LHCN-M2 (cell line): ENCODE measurements around the gene SFXN1. TPM values are rescaled to one million over a fixed set of nuclear protein-coding genes. Genes with fewer than 3 reads are reported as not detected.

Experiments
- DNase-seq: peaks from one replicate; pipeline ENCODE4 v3.0.0-alpha.2; 2012; ENCODE audit warnings: low read depth
- total RNA-seq: library from RNA; depleted of rRNA; stranded (reverse); fragments of >200 nt; gene quantifications from 2 replicates; pipeline ENCODE4 v1.2.3, GENCODE V29; 2014; rRNA removed

The SFXN1 gene
- total RNA-seq, 1 experiment from 2014 or later = 105 TPM

DNA sequence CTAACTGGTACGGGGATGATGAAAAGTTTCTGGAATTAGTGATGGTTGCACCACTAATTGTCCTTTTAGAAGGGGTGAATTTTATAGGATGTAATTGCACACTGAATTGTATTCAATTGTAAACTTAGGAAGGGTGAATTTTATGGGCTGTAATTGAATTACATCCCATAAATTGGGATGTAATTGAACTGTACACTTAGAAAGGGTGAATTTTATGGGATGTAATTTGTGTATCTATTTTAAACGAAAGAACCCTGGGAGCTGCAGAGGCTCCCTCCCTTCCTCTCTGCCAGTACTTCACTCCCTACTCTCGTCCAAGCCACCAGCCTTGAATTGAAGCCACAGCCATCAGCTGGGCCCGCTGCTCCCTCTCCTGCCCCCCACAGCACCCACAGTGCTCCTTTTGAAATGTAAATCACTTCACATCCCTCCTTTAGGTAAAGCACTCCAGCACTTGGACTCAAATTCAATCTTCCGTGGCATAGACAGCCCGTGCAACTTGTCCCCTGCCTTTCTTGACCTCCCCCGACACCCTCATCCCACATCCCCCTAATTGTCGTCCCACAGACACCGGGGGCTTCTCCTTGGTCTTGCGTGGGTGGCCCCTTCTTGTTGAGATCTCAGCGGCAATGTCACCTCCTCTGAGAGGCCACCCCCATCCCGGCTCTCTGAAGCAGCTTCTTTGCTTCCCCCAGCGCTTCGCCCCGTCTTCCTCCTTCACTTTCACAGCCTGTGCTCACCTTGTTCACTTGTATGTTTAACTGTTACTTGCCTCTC, 95.3 kb downstream of the SFXN1 start:
- DNase-seq = no peak

DNA sequence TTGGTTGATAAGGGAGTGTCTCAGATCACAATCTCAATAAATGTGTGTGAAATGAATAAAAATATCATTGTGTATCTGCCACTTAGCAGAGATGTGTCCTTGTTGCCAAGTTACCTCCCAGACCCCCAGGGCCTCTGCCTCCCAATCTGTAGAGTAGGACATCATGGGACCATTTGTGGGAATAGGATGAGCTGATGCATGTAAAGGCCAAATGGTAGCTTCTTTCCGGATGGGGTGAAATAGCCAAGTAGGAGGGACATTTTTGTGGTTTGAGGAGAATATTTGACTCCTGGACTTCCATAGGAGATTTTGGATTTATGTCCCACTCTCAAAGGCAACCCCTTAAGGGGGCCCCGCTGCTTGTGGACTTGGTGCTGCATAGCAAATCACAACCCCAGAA, 96.9 kb downstream of the SFXN1 start:
- no peak for DNase-seq

DNA sequence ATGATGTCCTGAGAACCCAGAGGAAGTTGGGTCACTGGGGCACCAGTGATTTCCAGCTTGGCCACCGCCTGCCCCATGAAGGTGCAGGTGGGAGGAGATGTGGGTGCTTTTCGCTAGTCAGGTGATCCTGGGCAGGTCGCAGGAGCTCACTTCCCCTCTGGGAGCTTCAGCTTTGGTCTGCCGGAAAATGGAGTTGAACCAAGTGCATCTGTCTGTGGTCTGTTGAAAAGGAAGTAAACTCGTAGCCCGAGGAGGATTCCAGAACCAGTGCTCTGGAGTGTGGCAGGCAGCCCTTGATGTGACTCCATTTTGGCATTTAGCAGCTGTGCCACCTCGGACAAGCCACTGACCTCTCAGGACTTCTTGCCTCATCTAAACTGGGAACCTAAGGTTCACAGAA, 97.7 kb downstream of the SFXN1 start:
- DNase-seq = no peak

DNA sequence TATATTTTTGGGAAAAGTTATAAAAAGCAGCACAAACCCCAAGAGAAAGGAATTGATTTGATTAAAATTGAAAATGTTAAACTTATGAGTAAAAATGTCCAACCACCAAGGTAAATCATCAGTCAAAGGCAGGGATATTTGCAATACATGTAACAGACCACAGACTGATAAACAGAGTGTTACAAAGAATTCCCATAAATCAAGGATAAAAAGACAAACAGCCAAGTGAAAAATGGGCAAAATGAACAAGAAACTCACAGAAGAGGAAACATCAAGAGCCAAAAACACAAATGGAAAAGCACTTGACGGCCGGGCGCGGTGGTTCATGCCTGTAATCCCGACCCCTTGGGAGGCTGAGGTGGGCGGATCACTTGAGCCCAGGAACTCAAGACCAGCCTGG, 98.2 kb downstream of the SFXN1 start:
- DNase-seq = no peak

Other genes starting within 250 kb of the SFXN1 start
- gene DRD1, start 34.4 kb upstream of the SFXN1 start, total RNA-seq = not detected in 2 replicates
- not detected in 2 replicates for gene HRH2, start 179.5 kb downstream of the SFXN1 start, total RNA-seq